Smooth muscle cell of the brain vasculature (primary cell): Measurements from ENCODE around the gene RFLNA.

Experiments used
- DNase-seq: peaks from one replicate; pipeline ENCODE4 v3.0.0-alpha.2; 2012; ENCODE audit warnings: low read depth, low spot score

RFLNA gene

GRCh38 chr12:124358572-124358971 lies 63.7 kb downstream of the RFLNA start:
- DNase-seq, result no peak

DNA sequence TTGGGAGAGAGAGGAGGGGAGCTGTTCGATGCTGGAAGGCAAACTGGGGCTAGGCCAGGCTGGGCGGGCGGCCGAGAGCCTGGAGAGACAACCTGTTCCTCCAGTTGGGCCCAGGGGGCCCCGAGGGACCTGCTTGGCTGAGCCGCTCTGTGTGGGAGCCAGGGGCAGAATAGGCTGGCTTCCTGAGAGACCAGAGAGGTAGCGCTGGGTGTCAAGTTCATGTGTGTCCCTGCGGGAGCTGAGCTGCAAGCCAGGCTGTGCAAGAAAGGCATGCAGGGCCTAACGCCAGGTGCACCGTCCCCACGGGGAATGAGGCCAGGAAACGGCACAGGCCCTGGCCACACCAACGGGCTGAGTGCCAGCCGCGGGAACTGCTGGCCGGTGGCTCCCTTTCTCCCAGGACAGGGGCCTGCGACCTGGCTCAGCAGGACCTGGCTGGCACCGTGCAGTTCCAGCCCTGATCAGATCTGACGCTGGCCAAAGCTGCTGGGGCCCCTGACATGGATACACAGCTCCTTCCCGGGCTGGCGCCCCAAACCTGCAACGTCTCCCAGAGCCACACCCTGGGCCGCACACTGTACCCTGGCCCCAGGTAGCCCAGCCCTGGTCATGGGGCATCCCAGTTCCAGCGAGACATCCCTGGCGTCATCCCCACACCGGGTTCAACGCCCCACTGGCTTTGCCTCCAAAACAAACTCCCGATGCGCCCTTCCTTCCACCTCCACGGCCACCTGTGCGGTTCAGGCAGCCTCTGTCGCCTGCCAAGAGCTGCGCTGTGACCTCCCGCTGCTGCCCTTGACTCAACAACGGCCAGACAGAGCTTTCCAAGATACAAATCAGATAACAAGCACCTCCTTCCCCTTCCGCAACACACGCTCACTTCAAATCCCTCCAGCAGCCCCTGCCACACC lies 65.0 kb downstream of the RFLNA start:
- no peak for DNase-seq

DNA sequence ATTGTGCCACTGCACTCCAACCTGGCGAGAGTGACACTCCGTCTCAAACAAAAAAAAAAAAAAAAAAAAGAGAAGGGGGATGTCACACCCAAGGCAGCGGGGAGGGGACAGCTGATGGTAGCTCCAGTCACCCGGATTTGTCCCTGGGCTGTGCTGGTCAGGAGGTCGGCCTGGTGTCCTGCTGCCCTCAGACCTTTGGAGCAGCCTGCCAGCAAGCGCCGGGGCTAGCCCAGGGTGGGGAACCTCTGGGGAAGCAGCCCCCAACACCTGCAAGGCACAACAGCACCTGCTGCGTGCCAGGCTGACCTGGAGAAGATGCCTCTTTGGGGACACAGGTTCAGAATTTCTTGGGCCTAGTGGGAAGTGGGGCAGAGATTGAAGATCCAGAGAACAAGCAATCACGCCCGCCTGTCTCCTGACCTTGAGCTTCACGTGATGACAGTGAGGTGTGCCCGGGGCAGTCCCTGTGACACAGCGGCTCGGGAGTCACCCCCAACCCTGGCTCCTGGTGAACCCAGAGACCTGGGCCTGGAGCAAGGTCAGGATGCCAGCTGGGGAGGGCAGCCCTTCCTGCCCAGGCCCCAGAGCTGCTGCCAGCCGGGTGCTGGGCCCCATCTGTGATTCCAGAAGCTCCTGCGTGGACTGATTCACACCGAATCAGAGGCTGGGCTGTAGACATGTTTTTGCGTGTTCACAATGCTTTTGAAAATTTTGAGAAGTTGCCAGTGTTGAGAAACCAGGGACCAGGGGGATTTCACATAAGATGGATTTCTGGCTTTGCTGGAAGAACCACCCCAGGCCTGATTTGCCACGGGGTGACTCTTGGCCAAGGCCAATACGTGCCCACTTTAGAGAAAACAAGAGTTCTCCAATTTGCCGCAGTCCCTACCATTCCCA lies 66.4 kb downstream of the RFLNA start:
- no peak for DNase-seq

GRCh38 chr12:124361996-124362395 lies 67.1 kb downstream of the RFLNA start:
- no peak for DNase-seq

DNA sequence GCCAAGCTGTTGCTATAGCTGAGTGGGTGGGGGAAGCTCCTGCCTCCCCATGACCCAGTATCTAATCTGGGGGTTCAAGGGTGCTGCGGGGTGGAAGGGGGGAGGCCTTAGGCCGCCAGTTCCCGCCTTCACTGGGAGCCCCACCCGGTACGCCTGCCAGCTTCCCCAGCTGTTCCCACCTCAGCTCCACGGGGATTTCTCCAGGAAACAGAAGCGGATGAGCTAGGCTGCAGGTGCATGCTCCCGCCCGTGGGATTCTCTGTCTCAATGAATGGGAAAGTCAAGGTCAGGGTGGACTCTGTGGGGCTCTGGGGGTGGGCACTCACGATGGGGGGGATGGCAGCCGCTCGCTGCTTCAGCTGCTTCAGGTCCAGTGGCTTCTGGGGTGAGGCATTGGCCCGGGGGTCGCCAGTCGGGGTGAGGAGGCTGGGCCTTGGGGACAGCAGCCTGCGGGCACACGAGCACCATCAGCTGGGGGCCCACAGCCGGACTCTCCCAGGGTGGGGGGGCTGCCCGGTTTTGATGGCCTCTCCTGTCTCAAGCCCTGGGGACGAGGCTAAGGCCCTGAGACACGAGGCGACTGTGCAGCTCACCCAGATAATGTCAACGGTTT lies 68.6 kb downstream of the RFLNA start:
- DNase-seq, result no peak

GRCh38 chr12:124364543-124364942 lies 69.7 kb downstream of the RFLNA start:
- no peak for DNase-seq
